Renal cortex interstitium (tissue), 11 donors: ENCODE results near the gene CLCN2. TPM values are rescaled to one million over a fixed set of nuclear protein-coding genes. Genes with fewer than 3 reads are reported as not detected.

Source experiments
- DNase-seq, 11 donors: peaks; one replicate each; pipeline ENCODE4 v3.0.0-alpha.2; 2013; ENCODE audit warnings: low read depth in 9 of 11, low spot score in 4 of 11; ENCODE audit errors: extremely low read depth in 1 of 11
- polyA plus RNA-seq, 3 donors: library from polyadenylated mRNA; unstranded; fragments of 120-200 nt; gene quantifications; one replicate each; pipeline ENCODE4 v1.2.1, GENCODE V29; 2013; ENCODE audit not compliant: insufficient read length in 3 of 3

The CLCN2 gene
- polyA plus RNA-seq, 3 donors: 9.7 to 14.0 (median 11.5) TPM

GRCh38 chr3:184366619-184367289, 5.3 kb upstream of the CLCN2 start:
- no peak for DNase-seq

GRCh38 chr3:184362668-184363546, 1.5 kb upstream of the CLCN2 start:
- peak; percentile 93 to 97 (median 96) for DNase-seq

- DNase-seq: peak in 1 of 11 donors; percentile 39
Observed at GRCh38 chr3:184361932-184362667, 695 bp upstream of the CLCN2 start.

GRCh38 chr3:184360929-184361531, 375 bp downstream of the CLCN2 start:
- no peak for DNase-seq

GRCh38 chr3:184360070-184360928, 1.1 kb downstream of the CLCN2 start:
- no peak for DNase-seq

GRCh38 chr3:184359610-184360009, 1.8 kb downstream of the CLCN2 start:
- no peak for DNase-seq

- DNase-seq: no peak
Observed at GRCh38 chr3:184358921-184359350, 2.5 kb downstream of the CLCN2 start.

GRCh38 chr3:184358124-184358767, 3.2 kb downstream of the CLCN2 start:
- DNase-seq: no peak

GRCh38 chr3:184357248-184358123, 3.9 kb downstream of the CLCN2 start:
- DNase-seq: no peak

- no peak for DNase-seq
Observed at GRCh38 chr3:184355261-184356040, 6.0 kb downstream of the CLCN2 start.

GRCh38 chr3:184354754-184355153, 6.7 kb downstream of the CLCN2 start:
- DNase-seq: no peak

GRCh38 chr3:184354121-184354728, 7.2 kb downstream of the CLCN2 start:
- DNase-seq: no peak

GRCh38 chr3:184353546-184353941, 7.9 kb downstream of the CLCN2 start:
- DNase-seq: no peak

- no peak for DNase-seq
Observed at GRCh38 chr3:184352897-184353545, 8.4 kb downstream of the CLCN2 start.

GRCh38 chr3:184352149-184352785, 9.1 kb downstream of the CLCN2 start:
- DNase-seq: no peak
